Right cardiac atrium (tissue), 5 donors: ENCODE measurements around the gene HS6ST3. TPM values are rescaled to one million over a fixed set of nuclear protein-coding genes. Genes with fewer than 3 reads are reported as not detected.
"Not testable (repeated sequence)": the region's sequence is repeated elsewhere in the genome, so short reads cannot be mapped to it uniquely, and the experiment has no call there.

ENCODE experiments used
- ATAC-seq, 2 donors: fragments of 200-7000 bp; cut with Tn5 transposase; one replicate each; pipeline versions ENCODE4 v1.8.0 to v1.9.1; 2020; ENCODE audit warnings: moderate library complexity in 2 of 2, mild to moderate bottlenecking in 1 of 2
- DNase-seq, 3 donors: peaks; one replicate each; pipeline ENCODE4 v3.0.0-alpha.2; 2020
- H3K27ac ChIP-seq: one replicate; pipeline ENCODE4 v1.5.1; 2013; ENCODE audit warnings: mild to moderate bottlenecking, low read length, control low read depth, moderate library complexity
- H3K27me3 ChIP-seq: one replicate; pipeline ENCODE4 v1.6.1; 2013; ENCODE audit not compliant: control insufficient read depth, insufficient read depth
- H3K4me1 ChIP-seq: one replicate; pipeline ENCODE4 v1.6.1; 2013; ENCODE audit warnings: low read length; ENCODE audit not compliant: control insufficient read depth, insufficient read depth
- H3K4me3 ChIP-seq: one replicate; pipeline ENCODE4 v1.5.1; 2013; ENCODE audit warnings: low read length, control low read depth
- H3K9me3 ChIP-seq: one replicate; pipeline ENCODE4 v1.6.1; 2013; ENCODE audit warnings: low read length; ENCODE audit not compliant: control insufficient read depth
- WGBS: extraction: QIAGEN DNeasy Blood & Tissue Kit; methylation state at CpG from one replicate; pipeline ENCODE4 v1.1.7; 2013; 5-methylcytosine and 5-hydroxymethylcytosine counted together
- intact Hi-C, 4 donors: fragments of 100-400 bp; cut with DNase I; formaldehyde crosslinking; loops; one replicate each; pipeline versions ENCODE4 v1.11.0 to v1.14.0; 2022 to 2023
- polyA plus RNA-seq: library from polyadenylated mRNA; stranded (reverse); fragments of 200-250 nt; gene quantifications from one replicate; pipeline ENCODE4 v1.2.3, GENCODE V29; 2013
- total RNA-seq, 4 donors: library from RNA; stranded (reverse); fragmentation: NEBNext Ultra II Directional; extraction: Animal tissue kit (Norgen Biotek cat#: 25700); gene quantifications; one replicate each; pipeline ENCODE4 v1.2.1, GENCODE V29; 2021
- donor health status: healthy with polysubstance abuse.
- donor health status: DM: no; HTN: yes; CAD: no.
- donor health status: DM: no; HTN: no; CAD: no.
- donor health status: DM: no; HTN: yes; CAD: no; lungs with severe emphysema.
- donor health status: DM: yes; HTN: yes; CAD: no.

Gene HS6ST3
- total and polyA plus RNA-seq, 5 donors: 0.64 to 1.3 (median 0.79) TPM

- Histone ChIP-seq H3K27ac (no peak overlapping the region), H3K9me3 (no peaks in the 10 kb centered on the region), H3K4me1 (no peaks in the 10 kb centered on the region), H3K27me3 (no peaks in the 10 kb centered on the region), H3K4me3 (no peak overlapping the region)
- intact Hi-C loops: no loop called here
- ATAC-seq (no peak), DNase-seq (peak in 1 of 3 donors; percentile 41)
- WGBS: 54% methylated on average over 6 of the region's 6 CpGs
Observed at GRCh38 chr13:96771486-96772367, 681.8 kb downstream of the HS6ST3 start.

- no peak overlapping the region for H3K27ac ChIP-seq
- no peak for ATAC-seq
Observed at GRCh38 chr13:96772426-96772825, 682.5 kb downstream of the HS6ST3 start.

GRCh38 chr13:96778302-96778701 is 688.4 kb downstream of the HS6ST3 start:
- H3K9me3 ChIP-seq, H3K27me3 ChIP-seq, ATAC-seq, intact Hi-C loops, H3K4me1 ChIP-seq, H3K27ac ChIP-seq, H3K4me3 ChIP-seq, DNase-seq: not testable (repeated sequence)
- WGBS: 96% methylated on average over 3 of the region's 3 CpGs

More at GRCh38 chr13:96772426-96772825, 682.5 kb downstream of the HS6ST3 start:
- DNase-seq: no peak
- Histone ChIP-seq H3K27me3 (no peaks in the 10 kb centered on the region), H3K4me3 (no peak overlapping the region), H3K4me1 (no peaks in the 10 kb centered on the region), H3K9me3 (no peaks in the 10 kb centered on the region)
- intact Hi-C loops: no loop called here
- WGBS: 91% methylated on average over 2 of the region's 2 CpGs

- no peak overlapping the region for H3K27ac ChIP-seq
- ATAC-seq: no peak
Observed at GRCh38 chr13:96779691-96780090, 689.8 kb downstream of the HS6ST3 start.

GRCh38 chr13:96780105-96780504 is 690.2 kb downstream of the HS6ST3 start:
- H3K27ac ChIP-seq: no peak overlapping the region
- peak in 1 of 2 donors; percentile 26 for ATAC-seq
- no peaks in the 10 kb centered on the region for H3K9me3 ChIP-seq
- DNase-seq: no peak
- no peaks in the 10 kb centered on the region for H3K4me1 ChIP-seq
- intact Hi-C loops: no loop called here
- 46% methylated on average over 3 of the region's 3 CpGs for WGBS
- H3K27me3 ChIP-seq: no peaks in the 10 kb centered on the region
- no peak overlapping the region for H3K4me3 ChIP-seq

More at GRCh38 chr13:96779691-96780090, 689.8 kb downstream of the HS6ST3 start:
- intact Hi-C loops: no loop called here
- DNase-seq: no peak
- no peaks in the 10 kb centered on the region for H3K4me1 ChIP-seq
- no peak overlapping the region for H3K4me3 ChIP-seq
- no peaks in the 10 kb centered on the region for H3K9me3 ChIP-seq
- no peaks in the 10 kb centered on the region for H3K27me3 ChIP-seq

GRCh38 chr13:96781141-96781540 is 691.2 kb downstream of the HS6ST3 start:
- H3K4me1 ChIP-seq: no peaks in the 10 kb centered on the region
- no peak overlapping the region for H3K4me3 ChIP-seq
- 24% methylated on average over 4 of the region's 4 CpGs for WGBS
- DNase-seq (peak; percentile 79 to 89 (median 85)), ATAC-seq (peak; percentile 92 to 96)
- intact Hi-C loops: no loop called here
- H3K27me3 ChIP-seq: no peaks in the 10 kb centered on the region
- no peaks in the 10 kb centered on the region for H3K9me3 ChIP-seq
- H3K27ac ChIP-seq: no peak overlapping the region

GRCh38 chr13:96782186-96782585 is 692.3 kb downstream of the HS6ST3 start:
- peak; percentile 75 to 84 for ATAC-seq
- no peaks in the 10 kb centered on the region for H3K27me3 ChIP-seq
- H3K27ac ChIP-seq: peak overlapping the region; percentile 29
- WGBS: 56% methylated on average over 5 of the region's 5 CpGs
- no peaks in the 10 kb centered on the region for H3K4me1 ChIP-seq
- intact Hi-C loops: no loop called here
- DNase-seq: peak in 2 of 3 donors; percentile 27 to 53
- no peaks in the 10 kb centered on the region for H3K9me3 ChIP-seq
- no peak overlapping the region for H3K4me3 ChIP-seq

- no peak for ATAC-seq
- intact Hi-C loops: no loop called here
- Histone ChIP-seq H3K27me3 (no peaks in the 10 kb centered on the region), H3K9me3 (no peaks in the 10 kb centered on the region), H3K4me1 (no peaks in the 10 kb centered on the region), H3K27ac (no peak overlapping the region), H3K4me3 (no peak overlapping the region)
- no peak for DNase-seq
- 79% methylated on average over 2 of the region's 2 CpGs for WGBS
Observed at GRCh38 chr13:96783057-96783456, 693.1 kb downstream of the HS6ST3 start.

GRCh38 chr13:96783511-96783910 is 693.6 kb downstream of the HS6ST3 start:
- H3K27me3 ChIP-seq: no peaks in the 10 kb centered on the region
- H3K4me1 ChIP-seq: no peaks in the 10 kb centered on the region
- no peaks in the 10 kb centered on the region for H3K9me3 ChIP-seq
- ATAC-seq: no peak
- 64% methylated on average over 3 of the region's 3 CpGs for WGBS
- H3K4me3 ChIP-seq: no peak overlapping the region
- intact Hi-C loops: no loop called here
- H3K27ac ChIP-seq: no peak overlapping the region
- no peak for DNase-seq

GRCh38 chr13:96785986-96786385 is 696.1 kb downstream of the HS6ST3 start:
- WGBS: 93% methylated on average over 3 of the region's 3 CpGs
- intact Hi-C loops: no loop called here
- ATAC-seq (no peak), DNase-seq (no peak)
- H3K9me3 ChIP-seq: no peaks in the 10 kb centered on the region
- no peaks in the 10 kb centered on the region for H3K27me3 ChIP-seq
- H3K27ac ChIP-seq: no peak overlapping the region
- H3K4me3 ChIP-seq: no peak overlapping the region
- no peaks in the 10 kb centered on the region for H3K4me1 ChIP-seq

- Histone ChIP-seq H3K27me3 (no peaks in the 10 kb centered on the region), H3K27ac (no peak overlapping the region), H3K4me3 (no peak overlapping the region), H3K4me1 (no peaks in the 10 kb centered on the region), H3K9me3 (no peaks in the 10 kb centered on the region)
- ATAC-seq: no peak
- DNase-seq: no peak
- WGBS: 67% methylated on average over 3 of the region's 3 CpGs
- intact Hi-C loops: no loop called here
Observed at GRCh38 chr13:96792188-96792587, 702.3 kb downstream of the HS6ST3 start.
